Tibial nerve (tissue), 4 donors: ENCODE results near the gene LLCFC1.

Source experiments
- CTCF ChIP-seq, 5 experiments: fragments of 200-600 bp in 3 of 5; fragments of 450-650 bp in 2 of 5; sonication (generic) in 3 of 5; IDR thresholded peaks; one replicate each; pipeline ENCODE4 v1.5.1; 2016 to 2019; ENCODE audit warnings: antibody characterized with exemption in 5 of 5, mild to moderate bottlenecking in 3 of 5, moderate library complexity in 2 of 5
- EP300 ChIP-seq, 2 donors: sonication (generic); formaldehyde crosslinking; IDR thresholded peaks; one replicate each; pipeline ENCODE4 v1.6.1; 2017; ENCODE audit warnings: antibody characterized with exemption in 2 of 2, mild to moderate bottlenecking in 1 of 2
- POLR2A ChIP-seq, 2 donors: fragments of 450-650 bp; IDR thresholded peaks; one replicate each; pipeline ENCODE4 v1.6.1; 2017; ENCODE audit warnings: antibody characterized with exemption in 2 of 2, mild to moderate bottlenecking in 2 of 2, moderate library complexity in 2 of 2

GRCh38 chr7:142968229-142968628 lies 28.9 kb downstream of the LLCFC1 start:
- TF ChIP-seq CTCF (IDR thresholded peaks at IDR 0.05) (no peak), POLR2A (IDR thresholded peaks at IDR 0.05) (no peak), EP300 (IDR thresholded peaks at IDR 0.05) (no peak)
